Progenitor cell of endocrine pancreas (in vitro differentiated cells): Measurements from ENCODE around the gene RREB1. TPM values are rescaled to one million over a fixed set of nuclear protein-coding genes. Genes with fewer than 3 reads are reported as not detected.

Experiments
- DNase-seq: peaks from one replicate; pipeline ENCODE4 v3.0.0; 2021; ENCODE audit warnings: low spot score; ENCODE audit not compliant: unreplicated experiment
- H3K27ac Mint-ChIP-seq: 2 replicates; pipeline ENCODE4 v1.8.0; 2021; ENCODE audit warnings: mild to moderate bottlenecking, moderate library complexity, mixed read lengths
- H3K27me3 Mint-ChIP-seq: 2 replicates; pipeline ENCODE4 v1.8.0; 2021; ENCODE audit warnings: mixed read lengths
- H3K36me3 Mint-ChIP-seq: 2 replicates; pipeline ENCODE4 v1.8.0; 2022; ENCODE audit warnings: mixed read lengths; ENCODE audit not compliant: insufficient read depth
- H3K4me1 Mint-ChIP-seq: 2 replicates; pipeline ENCODE4 v1.8.0; 2021; ENCODE audit warnings: low read depth, mixed read lengths
- H3K4me3 Mint-ChIP-seq: 2 replicates; pipeline ENCODE4 v1.8.0; 2021; ENCODE audit warnings: low read depth, mild to moderate bottlenecking, moderate library complexity, mixed read lengths
- H3K9me3 Mint-ChIP-seq: 2 replicates; pipeline ENCODE4 v1.8.0; 2021; ENCODE audit warnings: low read depth, mixed read lengths
- total RNA-seq: library from RNA; stranded (reverse); gene quantifications from 2 replicates; pipeline ENCODE4 v1.2.1, GENCODE V29; 2021
- TF ChIP-seq, protein P1 (sequence below): fragments of 200-600 bp; sonication (generic); IDR thresholded peaks from one replicate; pipeline ENCODE4 v1.5.0; 2021; ENCODE audit warnings: antibody characterized with exemption, mild to moderate bottlenecking; ENCODE audit not compliant: unreplicated experiment

RREB1 gene
- total RNA-seq, 1 donor from 2014 or later: 71.7 TPM

GRCh38 chr6:7252390-7252789 is 144.6 kb downstream of the RREB1 start:
- Mint-ChIP-seq H3K4me1 (peaks cover 9% of the 10 kb centered on the region), H3K27me3 (no peaks in the 10 kb centered on the region), H3K27ac (no peak overlapping the region), H3K36me3 (peaks cover 6% of the 10 kb centered on the region), H3K4me3 (no peak overlapping the region), H3K9me3 (peaks cover 2% of the 10 kb centered on the region)
- no peak for DNase-seq
- TF ChIP-seq, protein P1, sequence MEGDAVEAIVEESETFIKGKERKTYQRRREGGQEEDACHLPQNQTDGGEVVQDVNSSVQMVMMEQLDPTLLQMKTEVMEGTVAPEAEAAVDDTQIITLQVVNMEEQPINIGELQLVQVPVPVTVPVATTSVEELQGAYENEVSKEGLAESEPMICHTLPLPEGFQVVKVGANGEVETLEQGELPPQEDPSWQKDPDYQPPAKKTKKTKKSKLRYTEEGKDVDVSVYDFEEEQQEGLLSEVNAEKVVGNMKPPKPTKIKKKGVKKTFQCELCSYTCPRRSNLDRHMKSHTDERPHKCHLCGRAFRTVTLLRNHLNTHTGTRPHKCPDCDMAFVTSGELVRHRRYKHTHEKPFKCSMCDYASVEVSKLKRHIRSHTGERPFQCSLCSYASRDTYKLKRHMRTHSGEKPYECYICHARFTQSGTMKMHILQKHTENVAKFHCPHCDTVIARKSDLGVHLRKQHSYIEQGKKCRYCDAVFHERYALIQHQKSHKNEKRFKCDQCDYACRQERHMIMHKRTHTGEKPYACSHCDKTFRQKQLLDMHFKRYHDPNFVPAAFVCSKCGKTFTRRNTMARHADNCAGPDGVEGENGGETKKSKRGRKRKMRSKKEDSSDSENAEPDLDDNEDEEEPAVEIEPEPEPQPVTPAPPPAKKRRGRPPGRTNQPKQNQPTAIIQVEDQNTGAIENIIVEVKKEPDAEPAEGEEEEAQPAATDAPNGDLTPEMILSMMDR: no peak

DNA sequence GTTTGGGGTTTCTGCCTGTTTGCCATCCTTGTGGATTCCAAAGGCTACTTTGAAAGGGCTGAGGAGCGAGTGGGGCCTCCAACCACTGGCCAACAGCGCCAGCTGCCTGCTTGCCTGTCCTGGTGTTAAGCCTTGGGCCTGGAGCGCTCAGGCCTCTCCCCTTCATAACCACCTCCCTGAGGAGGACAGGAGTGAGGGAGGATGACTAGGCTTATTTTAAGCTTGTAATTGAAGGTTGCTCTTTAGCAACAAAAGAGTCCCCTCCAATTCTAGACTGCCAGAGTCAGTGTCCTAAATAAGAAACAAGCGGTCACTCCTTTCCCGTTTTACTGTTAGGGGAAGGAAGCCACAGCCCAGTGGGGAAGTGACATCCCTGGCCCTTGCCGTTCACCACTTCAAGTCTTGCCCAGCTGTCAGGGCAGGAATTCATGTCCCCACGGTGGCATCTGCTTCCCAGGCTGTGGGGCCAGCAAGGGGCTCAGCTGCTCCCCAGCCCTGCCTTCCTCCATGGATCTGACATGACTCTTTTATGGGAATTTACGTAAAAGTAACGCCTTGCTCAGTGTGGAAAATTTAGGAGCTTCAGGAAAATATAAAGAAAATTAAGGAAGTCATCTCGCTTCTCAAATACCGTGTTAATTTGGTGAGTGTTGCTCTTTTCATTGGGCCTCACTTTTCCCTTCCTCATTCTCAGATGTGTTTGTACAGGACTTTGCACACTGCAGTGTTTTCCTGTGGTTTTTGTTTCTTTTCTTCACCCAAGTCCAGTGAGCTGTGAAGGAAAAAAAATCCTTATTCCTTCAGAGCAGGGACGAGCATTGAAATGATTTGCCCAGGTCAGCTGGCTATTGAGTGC is 147.4 kb downstream of the RREB1 start:
- Mint-ChIP-seq H3K4me3 (no peak overlapping the region), H3K27me3 (peaks cover 9% of the 10 kb centered on the region), H3K27ac (no peak overlapping the region), H3K4me1 (peaks cover 20% of the 10 kb centered on the region), H3K36me3 (peaks cover 2% of the 10 kb centered on the region), H3K9me3 (peaks cover 2% of the 10 kb centered on the region)
- TF ChIP-seq, protein P1: no peak
- DNase-seq: no peak

DNA sequence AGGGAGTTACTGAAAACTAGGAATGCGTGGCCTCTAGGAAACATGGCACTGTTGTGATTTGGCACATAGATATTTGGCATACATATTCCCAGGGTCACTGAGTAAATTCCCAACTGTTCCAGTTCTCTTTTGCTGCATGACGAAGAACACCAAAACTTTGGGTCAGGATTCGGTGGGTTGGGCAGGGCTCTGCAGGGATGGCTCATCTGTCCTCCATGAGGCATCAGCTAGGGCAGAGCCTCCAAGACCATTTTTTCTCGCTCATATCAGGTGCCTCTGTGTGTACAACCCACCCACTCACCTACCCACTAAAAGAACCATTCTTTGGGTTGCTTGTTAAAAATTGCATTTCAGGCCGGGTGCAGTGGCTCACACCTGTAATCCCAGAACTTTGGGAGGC is 148.2 kb downstream of the RREB1 start:
- no peak for DNase-seq
- H3K4me1 Mint-ChIP-seq: peaks cover 24% of the 10 kb centered on the region
- TF ChIP-seq, protein P1: no peak
- H3K27ac Mint-ChIP-seq: no peak overlapping the region
- no peaks in the 10 kb centered on the region for H3K36me3 Mint-ChIP-seq
- H3K27me3 Mint-ChIP-seq: peaks cover 9% of the 10 kb centered on the region
- H3K9me3 Mint-ChIP-seq: peaks cover 2% of the 10 kb centered on the region
- no peak overlapping the region for H3K4me3 Mint-ChIP-seq

GRCh38 chr6:7256785-7257184 is 149.0 kb downstream of the RREB1 start:
- H3K4me1 Mint-ChIP-seq: peaks cover 23% of the 10 kb centered on the region

DNA sequence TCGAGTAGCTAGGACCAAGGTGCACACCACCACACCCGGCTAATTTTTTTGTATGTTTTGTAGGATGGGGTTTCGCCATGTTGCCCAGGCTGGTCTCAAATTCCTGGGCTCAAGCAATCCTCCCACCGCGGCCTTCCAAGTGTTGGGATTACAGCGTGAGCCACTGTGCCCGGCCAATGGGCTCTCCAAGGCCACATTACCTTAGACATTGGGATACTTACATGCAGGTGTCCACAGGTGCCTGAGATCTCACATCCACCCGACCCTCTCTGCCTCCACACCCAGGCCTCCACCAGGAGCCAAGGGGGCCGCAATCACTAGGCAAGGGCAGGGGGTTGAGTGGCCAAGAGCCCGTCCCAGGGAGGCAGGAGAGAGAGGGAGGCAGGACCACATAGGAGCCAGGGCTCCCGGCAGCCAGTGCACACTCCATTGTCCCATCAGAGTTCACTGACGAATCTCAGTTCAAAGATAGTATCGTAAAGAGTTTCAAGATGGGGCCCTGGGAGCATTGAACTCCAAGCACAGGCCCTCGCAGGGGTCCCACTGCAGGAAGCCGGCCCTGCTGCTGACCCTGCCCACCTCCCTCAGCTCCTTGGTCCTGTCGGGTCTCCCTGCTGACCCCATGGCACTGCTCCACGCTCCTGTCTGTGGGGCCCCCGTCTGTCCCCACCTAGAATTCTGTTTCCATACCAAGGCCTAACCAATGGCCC is 149.9 kb downstream of the RREB1 start:
- DNase-seq: no peak
- peaks cover 23% of the 10 kb centered on the region for H3K4me1 Mint-ChIP-seq
- H3K27ac Mint-ChIP-seq: no peak overlapping the region
- peaks cover 2% of the 10 kb centered on the region for H3K9me3 Mint-ChIP-seq
- TF ChIP-seq, protein P1: no peak
- H3K4me3 Mint-ChIP-seq: no peak overlapping the region
- H3K27me3 Mint-ChIP-seq: peaks cover 9% of the 10 kb centered on the region
- no peaks in the 10 kb centered on the region for H3K36me3 Mint-ChIP-seq

More at GRCh38 chr6:7256785-7257184, 149.0 kb downstream of the RREB1 start:
- Mint-ChIP-seq H3K27ac (no peak overlapping the region), H3K27me3 (peaks cover 9% of the 10 kb centered on the region), H3K36me3 (no peaks in the 10 kb centered on the region), H3K9me3 (peaks cover 2% of the 10 kb centered on the region), H3K4me3 (no peak overlapping the region)
- DNase-seq: no peak
- TF ChIP-seq, protein P1: no peak
